HG03025 (cell line): ENCODE measurements around the gene SIRT7.

Experiments
- ATAC-seq: cut with Tn5 transposase; IDR thresholded peaks from one replicate; pipeline ENCODE4 v1.9.1; 2021; ENCODE audit warnings: mild to moderate bottlenecking, moderate library complexity; ENCODE audit not compliant: unreplicated experiment, low FRiP score

SIRT7 gene

GRCh38 chr17:81917565-81918332 is at the start of gene SIRT7:
Gene SIRT7 (minus strand): TSS chr17:81918176. CDS start chr17:81918131, 45 bp downstream.
- peak; percentile 68 for ATAC-seq

DNA sequence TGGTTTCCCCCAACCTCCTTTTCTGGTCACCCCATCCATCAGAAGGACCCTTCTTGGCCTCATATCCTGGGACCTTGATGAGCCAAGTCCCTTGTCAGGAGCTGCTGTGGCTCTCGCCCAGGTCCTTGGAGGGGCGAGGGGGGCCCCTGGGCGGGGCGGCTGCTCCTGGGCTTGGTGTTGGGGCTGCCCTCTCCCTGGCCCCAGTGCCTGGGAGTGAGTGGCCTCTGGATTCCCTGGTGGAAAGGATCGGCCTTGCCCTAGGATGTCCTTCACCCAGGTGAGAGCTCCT is 49.2 kb upstream of the SIRT7 start:
- ATAC-seq = no peak

- ATAC-seq = no peak
These were observed 48.6 kb upstream of the SIRT7 start for GRCh38 chr17:81966343-81967243.

GRCh38 chr17:81964081-81964849 is 46.3 kb upstream of the SIRT7 start:
- no peak for ATAC-seq

DNA sequence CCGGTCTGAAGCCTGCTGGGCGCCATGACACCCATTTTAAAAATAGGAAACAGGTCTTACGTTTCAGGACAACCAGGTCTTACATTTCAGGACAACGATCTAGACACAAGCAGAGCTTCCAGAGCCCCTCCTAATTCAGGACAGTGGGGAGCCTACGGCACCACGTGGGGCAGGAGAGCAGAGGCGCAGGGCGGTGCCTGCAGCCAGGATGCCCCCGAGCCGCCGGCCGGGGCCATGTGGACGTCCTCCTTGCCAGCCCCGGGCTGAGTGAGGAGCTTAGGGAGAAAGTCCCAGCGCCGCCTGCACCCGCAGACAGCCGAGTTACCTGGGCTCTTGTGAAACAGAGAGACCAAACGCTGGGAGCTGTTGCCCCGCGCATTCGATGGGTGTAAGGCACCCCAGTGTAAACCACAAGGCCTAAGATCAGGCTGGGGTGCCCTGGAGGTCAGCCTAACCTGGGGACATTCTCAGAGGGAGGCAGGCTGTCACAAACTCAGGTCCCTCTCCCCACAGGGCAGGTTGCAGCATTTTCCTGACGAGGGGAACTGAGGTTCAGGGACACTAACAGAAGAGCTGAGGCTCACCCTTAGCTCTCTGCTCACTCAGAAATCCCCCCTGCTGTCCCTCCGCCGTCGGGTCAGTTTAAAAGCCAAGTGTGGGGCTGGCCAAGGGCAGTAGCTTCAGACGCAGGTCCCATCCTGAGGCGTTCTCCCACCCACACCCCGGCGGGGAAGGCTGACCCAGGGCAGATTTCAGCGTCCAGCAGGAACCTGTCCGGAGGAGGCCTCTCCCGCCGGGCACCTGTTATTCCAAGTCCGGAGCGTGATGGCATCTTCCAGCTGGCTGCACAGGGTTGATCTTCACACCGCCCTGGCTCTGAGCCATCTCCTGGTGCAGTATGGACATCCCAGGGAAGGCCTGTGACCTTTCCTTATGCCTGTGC is 44.8 kb upstream of the SIRT7 start:
- no peak for ATAC-seq

DNA sequence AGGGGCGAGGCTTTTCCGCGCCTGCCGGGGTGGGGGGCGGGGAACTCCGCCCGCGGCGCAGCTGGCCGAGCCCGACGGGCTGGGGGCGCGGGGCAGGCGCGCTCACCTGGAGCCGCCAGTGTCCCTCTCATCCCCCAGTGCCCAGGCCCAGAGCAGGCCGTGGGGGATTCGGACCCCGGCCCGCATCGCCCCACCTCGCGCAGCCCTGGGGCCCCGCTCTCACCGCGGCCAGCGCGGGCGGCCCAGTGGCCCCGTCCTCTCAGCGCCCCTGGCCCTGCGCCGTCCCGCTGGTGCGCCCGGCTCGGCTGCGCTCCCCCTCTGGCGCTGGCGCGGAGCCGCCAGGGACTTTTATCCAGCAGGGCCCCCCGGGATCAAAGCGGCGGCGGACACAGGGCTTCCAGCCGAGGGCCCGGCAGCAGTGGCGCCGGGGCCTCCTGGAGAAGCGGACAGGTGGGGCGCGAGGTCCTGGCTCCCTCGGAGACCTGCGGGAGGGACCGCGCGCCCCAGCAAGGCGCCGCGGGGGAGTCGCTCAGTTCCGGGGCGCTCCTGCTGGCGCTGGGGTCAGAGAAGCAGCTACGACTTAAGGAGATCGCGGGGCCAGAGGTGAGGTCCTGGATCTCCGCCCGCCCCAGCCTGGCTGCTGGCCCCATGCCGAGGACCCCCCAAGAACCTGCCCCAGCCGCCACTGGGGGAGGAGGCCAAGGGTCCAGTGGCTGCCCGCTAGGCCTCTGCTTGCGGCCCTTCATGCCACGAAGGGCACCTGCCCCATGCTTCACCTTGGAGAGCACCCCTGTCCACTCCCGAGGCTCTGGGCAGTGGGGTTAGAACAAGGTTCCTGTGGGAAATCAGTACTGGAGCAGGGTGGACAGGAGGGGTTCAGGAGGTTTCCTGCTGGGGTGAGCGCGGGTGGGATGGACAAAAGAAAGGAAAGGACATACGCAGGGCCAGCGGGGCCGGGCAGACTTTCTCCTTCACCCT is 43.8 kb upstream of the SIRT7 start:
- ATAC-seq = no peak

- ATAC-seq = no peak
These were observed 43.1 kb upstream of the SIRT7 start, which contains the start of gene NOTUM for GRCh38 chr17:81961087-81961511. Gene NOTUM (minus strand): TSS chr17:81961187. CDS start chr17:81960909, 278 bp downstream.

GRCh38 chr17:81960130-81960958 is 42.4 kb upstream of the SIRT7 start:
- ATAC-seq = no peak

DNA sequence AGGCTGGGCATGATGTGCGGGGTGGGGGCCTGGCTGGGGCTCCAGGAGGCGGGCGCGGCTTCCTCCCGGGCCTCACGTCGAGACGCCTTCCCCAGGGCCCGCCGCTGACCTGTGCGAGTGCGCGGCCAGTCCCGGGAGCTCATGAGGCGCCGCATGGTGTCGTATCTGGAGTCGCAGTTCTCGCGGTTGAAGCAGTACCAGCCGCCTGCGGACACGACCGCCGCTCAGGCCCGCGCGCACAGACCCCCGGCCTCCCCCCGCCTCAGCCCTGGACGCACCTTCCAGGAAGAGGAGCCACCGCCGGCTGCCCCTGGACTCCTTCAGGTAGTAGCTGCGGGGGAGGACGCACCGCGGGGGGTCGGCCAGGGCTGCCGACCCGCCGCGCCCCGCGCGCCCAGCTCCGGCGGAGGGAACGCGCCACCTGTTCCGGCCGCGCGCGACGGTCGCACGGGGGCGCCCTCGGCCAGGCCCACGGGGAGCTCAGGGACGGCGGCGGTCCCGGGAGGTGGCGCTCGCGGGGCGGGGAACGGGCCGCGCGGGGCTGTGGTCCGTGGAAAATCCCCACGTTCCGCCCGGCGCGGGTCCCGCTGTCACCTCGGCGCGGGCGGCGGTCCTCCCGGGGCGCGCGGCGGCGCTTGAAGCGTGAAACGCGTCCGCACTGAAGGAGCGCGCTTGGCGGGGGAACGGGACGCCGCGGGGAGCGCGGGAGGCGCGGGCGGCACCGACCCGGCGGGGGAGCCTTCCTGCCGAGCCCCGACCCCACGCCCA is 41.6 kb upstream of the SIRT7 start:
- no peak for ATAC-seq

DNA sequence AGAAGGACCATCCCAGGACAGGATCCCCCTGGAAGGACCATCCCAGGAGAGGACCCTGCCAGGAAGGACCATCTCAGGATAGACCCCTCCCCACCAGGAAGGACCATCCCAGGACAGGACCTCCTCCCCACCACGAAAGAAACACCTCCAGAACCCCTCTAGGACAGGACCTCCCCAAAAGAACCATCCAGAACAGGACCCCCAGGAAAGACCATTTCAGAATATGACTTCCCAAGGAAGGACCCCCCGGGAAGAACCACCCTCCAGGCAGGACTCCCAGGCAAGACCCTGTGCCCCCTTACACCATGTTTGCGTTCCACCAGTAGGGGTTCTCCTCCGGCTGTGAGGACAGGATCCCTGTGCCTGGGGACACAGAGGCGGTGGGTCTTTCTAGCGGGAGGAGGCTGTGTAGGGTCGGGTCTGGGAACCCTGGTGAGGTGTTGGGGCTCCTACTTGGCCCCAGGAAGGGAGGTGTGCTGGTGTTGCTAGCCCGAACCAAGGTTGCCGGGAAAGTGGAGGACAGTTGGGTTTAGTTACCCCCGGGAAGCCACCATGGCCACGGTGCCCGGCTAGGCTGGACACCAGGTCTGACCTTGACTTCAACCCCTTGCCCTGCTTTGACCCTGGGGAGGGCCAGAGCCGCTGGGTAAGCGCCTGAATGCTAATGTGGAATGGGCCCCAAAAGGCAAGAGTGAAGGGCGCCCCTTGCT is 40.8 kb upstream of the SIRT7 start:
- no peak for ATAC-seq

- no peak for ATAC-seq
These were observed 39.9 kb upstream of the SIRT7 start for GRCh38 chr17:81957691-81958432.

GRCh38 chr17:81956607-81957589 is 38.9 kb upstream of the SIRT7 start:
- ATAC-seq = no peak

DNA sequence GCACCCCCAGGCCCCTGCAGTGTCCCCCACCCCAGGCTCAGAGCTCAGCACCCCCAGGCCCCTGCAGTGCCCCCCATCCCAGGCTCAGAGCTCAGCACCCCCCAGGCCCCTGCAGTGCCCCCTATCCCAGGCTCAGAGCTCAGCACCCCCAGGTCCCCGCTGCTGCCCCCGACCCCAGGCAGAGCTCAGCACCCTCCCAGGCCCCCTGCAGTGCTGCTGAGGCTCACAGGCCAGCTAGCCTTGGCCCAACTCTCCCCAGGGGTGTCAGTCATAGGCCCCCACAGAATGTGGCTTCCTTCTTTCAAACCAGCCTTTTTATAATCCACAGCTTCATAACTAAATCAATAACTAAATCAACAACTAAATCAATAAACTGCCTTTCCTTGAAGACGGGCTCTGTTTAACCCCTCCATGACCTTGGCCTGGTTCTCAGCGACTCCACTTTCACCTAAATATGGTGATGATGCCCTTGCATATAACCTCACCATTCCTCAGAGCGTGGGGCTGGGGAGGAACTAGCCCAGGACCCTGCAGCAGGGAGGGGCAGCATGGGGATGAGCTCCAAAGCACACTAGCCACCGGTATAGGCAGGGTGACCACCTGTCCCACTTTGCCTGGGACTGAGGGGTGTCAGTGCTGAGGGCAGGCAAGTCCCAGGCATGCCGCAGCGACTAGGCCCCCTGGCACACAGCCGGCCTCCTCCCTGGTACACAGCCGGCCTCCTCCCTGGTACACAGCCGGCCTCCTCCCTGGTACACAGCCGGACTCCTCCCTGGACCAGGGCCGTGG is 38.0 kb upstream of the SIRT7 start:
- ATAC-seq = no peak
